G401 (cell line): ENCODE measurements around the gene AHR. TPM values are rescaled to one million over a fixed set of nuclear protein-coding genes. Genes with fewer than 3 reads are reported as not detected.
"Not testable (repeated sequence)": the region's sequence is repeated elsewhere in the genome, so short reads cannot be mapped to it uniquely, and the experiment has no call there.

Source experiments
- DNase-seq: peaks from one replicate; pipeline ENCODE4 v3.0.0-alpha.2; 2015; ENCODE audit warnings: low spot score
- in situ Hi-C: cut with HindIII; loops from 2 replicates; pipeline ENCODE4 v1.10.0; 2016; ENCODE audit warnings: low sequenced_read_pairs, mixed read lengths
- total RNA-seq: library from RNA; depleted of rRNA; stranded (reverse); fragments of >200 nt; shearing (Covaris generic); gene quantifications from 2 replicates; pipeline ENCODE4 v1.2.3, GENCODE V29; 2014

The AHR gene
- total RNA-seq, 1 experiment from 2014 or later, result not detected

- no peak for DNase-seq
- in situ Hi-C loops, result no loop called here
Observed at GRCh38 chr7:17368856-17369524, 70.5 kb downstream of the AHR start.

DNA sequence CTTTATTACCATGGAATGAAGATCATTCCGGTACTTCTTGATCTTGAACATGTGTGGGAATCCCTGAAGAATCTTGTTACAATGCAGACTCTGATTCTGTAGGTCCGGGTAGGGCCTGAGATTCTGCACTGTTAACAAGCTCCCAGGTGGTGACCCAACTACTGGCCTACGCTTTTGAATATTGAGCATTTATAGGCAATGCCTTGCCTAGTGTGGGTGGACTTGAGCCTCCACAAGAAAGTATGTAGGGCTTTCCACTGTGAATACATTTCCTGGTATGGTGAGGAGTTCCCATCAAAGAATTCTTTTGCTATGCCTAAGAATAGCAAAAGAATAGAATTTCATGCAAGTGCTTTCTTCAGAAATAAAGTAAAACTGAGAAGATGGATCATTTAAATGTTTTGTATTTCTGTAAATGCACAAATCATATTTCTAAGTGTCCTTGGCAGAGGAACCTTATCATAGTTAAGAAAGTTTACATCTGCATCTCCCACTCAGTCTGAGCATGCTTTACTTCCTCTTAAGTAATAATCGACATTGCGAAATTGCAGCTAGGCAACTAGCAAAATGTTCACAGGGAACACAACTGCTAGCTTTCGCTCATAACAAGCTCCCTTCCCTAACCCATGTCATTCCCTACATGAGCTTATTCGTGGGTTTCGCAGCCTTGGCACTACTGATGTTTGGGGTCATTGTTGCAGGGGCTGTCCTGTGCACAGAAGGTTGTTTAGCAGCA lies 71.4 kb downstream of the AHR start:
- no peak for DNase-seq
- in situ Hi-C loops, result no loop called here

GRCh38 chr7:17370901-17371585 lies 72.6 kb downstream of the AHR start:
- in situ Hi-C loops, result no loop called here

DNA sequence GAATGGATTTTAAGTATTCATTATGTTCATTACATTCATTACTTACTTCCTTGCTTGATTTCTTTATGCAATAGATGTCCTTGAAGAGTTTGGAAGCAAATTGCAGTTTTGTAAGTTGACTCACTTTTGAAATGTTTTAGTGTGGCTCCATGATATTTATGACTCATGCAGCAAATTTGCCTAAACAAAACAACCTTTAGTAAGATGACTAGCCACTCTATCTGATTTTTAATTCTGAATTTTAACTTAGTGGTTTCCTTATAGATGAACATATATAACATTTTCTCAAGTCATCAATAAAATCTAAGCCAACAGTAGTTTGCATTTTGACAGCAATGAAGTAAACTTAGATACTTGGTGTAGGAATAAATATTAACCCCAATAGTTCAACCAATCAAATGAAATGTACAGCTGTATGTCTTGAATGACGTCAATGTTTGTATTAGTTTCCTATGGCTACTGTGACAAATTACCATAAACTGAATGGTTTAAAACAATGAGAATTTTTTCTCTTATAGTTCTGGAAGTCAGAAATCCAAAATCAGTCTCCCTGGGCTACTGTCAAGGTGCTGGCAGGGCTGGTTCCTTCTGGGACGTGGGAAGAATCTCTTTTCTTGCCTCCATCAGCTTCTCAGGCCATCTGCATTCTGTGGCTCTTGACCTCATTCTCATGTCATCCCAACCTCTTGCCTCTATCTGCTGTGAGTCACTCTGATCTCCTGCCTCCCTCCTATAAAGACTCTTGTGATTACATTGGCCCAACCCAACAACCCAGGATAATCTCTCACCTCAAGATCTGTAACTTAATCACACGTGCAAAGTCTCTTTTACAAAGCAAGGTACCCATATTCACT lies 73.4 kb downstream of the AHR start:
- in situ Hi-C loops, result no loop called here

More at GRCh38 chr7:17370901-17371585, 72.6 kb downstream of the AHR start:
- DNase-seq, result no peak

DNA sequence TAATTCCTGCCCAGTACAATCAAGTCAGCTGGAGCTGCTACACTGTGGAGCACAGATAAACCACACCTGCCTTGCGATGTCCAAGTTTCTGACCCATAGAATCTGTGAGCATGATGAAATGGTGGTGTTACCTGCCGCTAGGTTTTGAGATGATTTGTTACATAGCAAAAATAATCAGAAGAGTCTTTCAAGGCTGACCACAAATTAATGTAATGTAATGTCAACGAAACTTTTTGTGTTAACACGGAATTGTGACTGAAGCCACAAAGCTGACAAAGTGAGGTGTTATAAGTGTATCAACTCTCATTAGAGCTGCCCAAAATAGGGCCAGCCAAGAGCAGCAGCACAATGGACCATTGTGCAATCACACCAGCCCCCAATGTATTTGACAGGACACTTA lies 75.7 kb downstream of the AHR start:
- DNase-seq, result no peak
- in situ Hi-C loops, result no loop called here

More for the DNA sequence above, 73.4 kb downstream of the AHR start:
- no peak for DNase-seq

- no peak for DNase-seq
- in situ Hi-C loops, result no loop called here
Observed at GRCh38 chr7:17374654-17375053, 76.2 kb downstream of the AHR start.

- in situ Hi-C loops, result no loop called here
- no peak for DNase-seq
Observed at GRCh38 chr7:17376595-17376994, 78.1 kb downstream of the AHR start.

GRCh38 chr7:17380736-17381662 lies 82.5 kb downstream of the AHR start:
- in situ Hi-C loops, result no loop called here
- no peak for DNase-seq

DNA sequence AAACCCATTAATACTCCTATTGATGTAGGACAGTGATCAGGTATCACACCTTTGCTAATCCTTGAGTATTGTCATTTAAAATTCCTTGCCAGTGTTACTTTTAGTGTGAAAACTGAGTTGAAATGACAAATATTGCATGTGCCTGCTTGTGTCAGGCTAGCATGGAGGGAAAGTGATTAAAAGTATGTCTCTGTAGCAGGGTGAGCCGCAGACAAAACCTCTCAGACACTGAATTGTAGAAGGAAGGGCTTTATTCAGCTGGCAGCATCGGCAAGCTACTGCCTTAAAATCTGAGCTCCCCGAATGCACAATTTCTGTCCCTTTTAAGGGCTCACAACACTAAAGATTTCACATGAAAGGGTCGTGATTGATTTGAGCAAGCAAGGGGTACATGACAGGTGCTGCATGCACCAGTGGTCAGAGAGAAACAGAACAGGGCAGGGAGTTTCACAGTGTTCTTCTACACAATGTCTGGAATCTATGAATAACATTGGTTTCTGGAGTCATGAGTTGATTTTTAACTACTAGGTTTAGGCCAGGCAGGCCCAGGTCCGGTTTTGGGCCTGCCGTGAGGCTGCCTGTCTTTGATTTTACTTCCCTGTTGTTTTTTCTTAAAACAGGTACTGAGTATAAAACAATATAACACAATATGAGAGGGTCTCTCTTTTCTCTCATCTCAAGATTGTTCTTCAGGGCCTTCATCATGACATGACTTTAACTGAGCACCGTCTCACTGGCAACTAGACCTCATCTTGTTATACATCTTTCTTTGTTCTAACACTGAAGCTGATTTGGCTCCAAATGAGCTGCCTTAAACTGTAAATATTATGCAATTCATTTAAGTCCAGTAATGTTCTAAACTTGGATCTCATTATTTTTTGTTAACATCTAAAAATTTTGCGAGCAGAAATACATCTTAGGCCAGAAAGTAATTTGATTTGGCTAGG lies 84.2 kb downstream of the AHR start:
- in situ Hi-C loops, DNase-seq: not testable (repeated sequence)

- in situ Hi-C loops, result no loop called here
- no peak for DNase-seq
Observed at GRCh38 chr7:17384400-17384799, 85.9 kb downstream of the AHR start.

DNA sequence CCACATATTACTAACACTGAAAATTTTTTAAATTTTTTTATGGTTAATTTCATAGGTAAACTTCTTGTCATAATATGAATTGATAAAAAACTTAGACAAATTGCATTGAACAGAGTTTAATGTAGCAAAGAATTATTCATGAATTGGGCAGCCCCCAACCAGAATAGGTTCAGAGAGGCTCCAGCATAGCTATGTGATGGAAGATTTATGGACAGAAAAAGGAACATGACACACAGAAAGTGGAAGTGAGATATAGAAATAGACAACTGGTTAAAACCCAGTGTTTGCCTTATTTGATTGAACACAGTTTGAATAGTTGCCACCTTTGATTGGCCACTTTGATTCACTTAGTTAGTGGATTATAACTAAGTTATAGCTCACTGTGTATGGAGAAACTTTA lies 87.2 kb downstream of the AHR start:
- in situ Hi-C loops, result no loop called here
- DNase-seq, result no peak

- in situ Hi-C loops, result no loop called here
- DNase-seq, result no peak
Observed at GRCh38 chr7:17390392-17390791, 91.9 kb downstream of the AHR start.

GRCh38 chr7:17391366-17391765 lies 92.9 kb downstream of the AHR start:
- no peak for DNase-seq
- in situ Hi-C loops, result no loop called here

- in situ Hi-C loops, result no loop called here
Observed at GRCh38 chr7:17392846-17393245, 94.4 kb downstream of the AHR start.

GRCh38 chr7:17394563-17394962 lies 96.1 kb downstream of the AHR start:
- in situ Hi-C loops, DNase-seq: not testable (repeated sequence)

More at GRCh38 chr7:17392846-17393245, 94.4 kb downstream of the AHR start:
- DNase-seq, result no peak
